Kidney epithelial cell (primary cell): ENCODE results near the gene N4BP2L1. TPM values are rescaled to one million over a fixed set of nuclear protein-coding genes. Genes with fewer than 3 reads are reported as not detected.
"Not testable (repeated sequence)": the region's sequence is repeated elsewhere in the genome, so short reads cannot be mapped to it uniquely, and the experiment has no call there.

Source experiments
- DNase-seq: peaks from one replicate; pipeline ENCODE4 v3.0.0-alpha.2; 2010; ENCODE audit warnings: low read depth
- H3K27me3 ChIP-seq: 2 replicates; pipeline ENCODE4 v1.6.0; 2011; ENCODE audit warnings: low read length; ENCODE audit not compliant: control insufficient read depth, insufficient read depth
- H3K36me3 ChIP-seq: 2 replicates; pipeline ENCODE4 v1.5.1; 2011; ENCODE audit warnings: low read length; ENCODE audit not compliant: control insufficient read depth, insufficient read depth
- H3K4me3 ChIP-seq: 2 replicates; pipeline ENCODE4 v1.5.1; 2011; ENCODE audit warnings: low read depth, mild to moderate bottlenecking, control low read depth, low read length
- CTCF ChIP-seq: IDR thresholded peaks from 2 replicates; pipeline ENCODE4 v1.5.1; 2011; ENCODE audit warnings: mild to moderate bottlenecking, moderate library complexity, low read length, control low read depth, inconsistent platforms; ENCODE audit not compliant: insufficient read depth, poor library complexity, severe bottlenecking
- total RNA-seq: library from RNA; depleted of rRNA; stranded (reverse); fragments of >200 nt; gene quantifications from 2 replicates; pipeline ENCODE4 v1.2.3, GENCODE V29; 2015

The N4BP2L1 gene
- total RNA-seq, 1 donor from 2014 or later, result 4.4 TPM

DNA sequence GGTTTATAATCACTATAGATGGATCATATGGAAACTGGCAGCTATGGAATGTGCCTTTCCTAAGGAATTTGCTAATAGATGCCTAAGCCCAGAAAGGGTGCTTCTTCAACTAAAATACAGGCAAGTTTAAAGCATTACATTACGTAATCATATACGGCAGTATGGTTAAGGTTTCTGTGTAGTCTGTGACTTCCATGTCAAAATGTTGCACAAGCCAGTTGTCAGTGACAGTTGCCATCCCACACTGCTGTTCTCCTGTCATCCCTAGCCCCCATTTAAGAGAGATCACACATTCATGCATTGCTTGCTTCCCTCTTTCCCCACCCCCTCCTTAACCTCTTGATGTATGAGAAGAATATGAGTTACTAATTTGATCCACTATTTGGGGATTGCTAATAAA, 65.4 kb downstream of the N4BP2L1 start:
- no peak for TF ChIP-seq CTCF
- DNase-seq, result no peak
- H3K4me3 ChIP-seq, result no peak overlapping the region
- no peaks in the 10 kb centered on the region for H3K27me3 ChIP-seq
- no peaks in the 10 kb centered on the region for H3K36me3 ChIP-seq

DNA sequence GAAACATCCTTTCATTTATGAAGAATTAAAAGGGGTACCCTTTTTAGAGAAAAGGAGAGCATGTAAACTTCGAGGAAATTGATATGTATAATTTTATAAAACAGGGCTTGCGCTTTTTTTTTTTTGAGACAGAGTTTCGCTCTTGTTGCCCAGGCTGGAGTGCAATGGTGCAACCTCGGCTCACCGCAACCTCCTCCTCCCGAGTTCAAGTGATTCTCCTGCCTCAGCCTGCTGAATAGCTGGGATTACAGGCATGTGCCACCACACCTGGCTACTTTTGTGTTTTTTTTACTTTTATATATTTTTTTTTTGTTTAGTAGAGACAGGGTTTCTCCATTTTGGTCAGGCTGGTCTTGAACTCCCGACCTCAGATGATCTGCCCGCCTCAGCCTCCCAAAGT, 72.0 kb downstream of the N4BP2L1 start:
- not testable (repeated sequence) for H3K36me3 ChIP-seq, H3K4me3 ChIP-seq, H3K27me3 ChIP-seq, DNase-seq

DNA sequence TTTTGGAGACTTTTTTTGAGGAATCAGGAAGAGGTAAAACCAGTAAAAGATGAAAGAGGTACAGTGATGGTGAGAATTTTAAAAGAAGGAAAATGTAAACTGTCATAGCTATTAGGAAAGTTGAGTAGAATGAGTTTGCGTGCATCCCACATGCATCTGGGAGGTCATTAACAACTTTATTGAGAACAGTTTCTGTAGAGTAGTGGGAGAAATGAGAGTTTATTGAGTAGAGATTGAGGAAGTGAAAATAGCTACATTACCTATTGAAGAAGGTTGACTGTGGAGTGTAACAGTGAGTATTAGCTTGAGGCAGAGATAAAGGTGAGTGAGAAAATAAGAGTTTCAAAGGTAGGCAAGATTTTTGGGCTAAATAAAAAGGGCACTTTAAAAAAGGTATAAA, 73.9 kb downstream of the N4BP2L1 start:
- no peaks in the 10 kb centered on the region for H3K27me3 ChIP-seq
- TF ChIP-seq CTCF, result no peak
- DNase-seq, result no peak
- H3K36me3 ChIP-seq, result no peaks in the 10 kb centered on the region
- H3K4me3 ChIP-seq, result no peak overlapping the region

DNA sequence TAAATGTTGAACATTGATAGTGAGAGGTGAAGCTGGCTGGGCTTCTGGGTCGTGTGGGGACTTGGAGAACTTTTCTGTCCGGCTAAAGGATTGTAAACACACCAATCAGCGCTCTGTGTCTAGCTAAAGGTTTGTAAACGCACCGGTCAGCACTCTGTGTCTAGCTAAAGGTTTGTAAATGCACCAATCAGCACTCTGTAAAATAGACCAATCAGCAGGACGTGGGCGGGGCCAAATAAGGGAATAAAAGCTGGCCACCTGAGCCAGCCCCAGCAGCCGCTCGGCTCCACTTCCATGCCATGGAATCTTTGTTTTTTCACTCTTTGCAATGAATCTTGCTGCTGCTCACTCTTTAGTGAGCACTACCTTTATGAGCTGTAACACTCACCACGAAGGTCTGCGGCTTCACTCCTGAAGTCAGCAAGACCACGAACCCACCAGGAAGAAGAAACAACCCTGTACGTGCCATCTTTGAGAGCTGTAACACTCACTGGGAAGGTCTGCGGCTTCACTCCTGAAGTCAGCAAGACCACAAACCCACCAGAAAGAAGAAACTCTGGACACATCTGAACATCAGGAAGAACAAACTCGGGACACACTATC, 77.0 kb downstream of the N4BP2L1 start:
- not testable (repeated sequence) for H3K4me3 ChIP-seq, DNase-seq, H3K27me3 ChIP-seq, H3K36me3 ChIP-seq

Other genes with a start within 250 kb of the N4BP2L1 start
- 0.14 TPM in 1 of 2 replicates, not detected in the other for gene ZAR1L, start 112.8 kb downstream of the N4BP2L1 start, total RNA-seq
- gene BRCA2, start 112.6 kb downstream of the N4BP2L1 start, total RNA-seq, result 6.3 and 7.5 TPM in 2 replicates
- 58.6 and 64.1 TPM in 2 replicates for gene N4BP2L2, start 110.7 kb upstream of the N4BP2L1 start, total RNA-seq
- gene PDS5B, start 158.3 kb upstream of the N4BP2L1 start, total RNA-seq, result 11.8 and 19.6 TPM in 2 replicates